Mucosa of rectum (tissue), 2 donors: ENCODE data around the gene CEP112.

Experiments used
- H3K27ac ChIP-seq, 2 donors: one replicate each; pipeline ENCODE4 v1.7.0; 2013; ENCODE audit warnings: inconsistent platforms in 2 of 2, low read depth in 2 of 2, low read length in 2 of 2
- H3K27me3 ChIP-seq, 2 donors: one replicate each; pipeline ENCODE4 v1.7.0; 2013; ENCODE audit warnings: low read length in 2 of 2; ENCODE audit not compliant: control insufficient read depth in 2 of 2, insufficient read depth in 2 of 2
- H3K36me3 ChIP-seq, 2 donors: one replicate each; pipeline ENCODE4 v1.7.0; 2013; ENCODE audit warnings: low read length in 2 of 2; ENCODE audit not compliant: control insufficient read depth in 2 of 2, insufficient read depth in 2 of 2
- H3K4me1 ChIP-seq, 2 donors: one replicate each; pipeline ENCODE4 v1.7.0; 2013; ENCODE audit warnings: low read length in 2 of 2, mild to moderate bottlenecking in 1 of 2; ENCODE audit not compliant: control insufficient read depth in 2 of 2, insufficient read depth in 2 of 2
- H3K4me3 ChIP-seq, 2 donors: one replicate each; pipeline ENCODE4 v1.7.0; 2013; ENCODE audit warnings: low read length in 2 of 2
- H3K9ac ChIP-seq, 2 donors: one replicate each; pipeline ENCODE4 v1.7.0; 2013; ENCODE audit warnings: low read length in 2 of 2, low read depth in 1 of 2, mild to moderate bottlenecking in 1 of 2
- H3K9me3 ChIP-seq, 2 donors: one replicate each; pipeline ENCODE4 v1.7.0; 2013; ENCODE audit warnings: low read length in 2 of 2; ENCODE audit not compliant: control insufficient read depth in 2 of 2
- donor health status: healthy.
- donor health status: Normal muscosa, but diverticular disease.

CEP112 gene

DNA sequence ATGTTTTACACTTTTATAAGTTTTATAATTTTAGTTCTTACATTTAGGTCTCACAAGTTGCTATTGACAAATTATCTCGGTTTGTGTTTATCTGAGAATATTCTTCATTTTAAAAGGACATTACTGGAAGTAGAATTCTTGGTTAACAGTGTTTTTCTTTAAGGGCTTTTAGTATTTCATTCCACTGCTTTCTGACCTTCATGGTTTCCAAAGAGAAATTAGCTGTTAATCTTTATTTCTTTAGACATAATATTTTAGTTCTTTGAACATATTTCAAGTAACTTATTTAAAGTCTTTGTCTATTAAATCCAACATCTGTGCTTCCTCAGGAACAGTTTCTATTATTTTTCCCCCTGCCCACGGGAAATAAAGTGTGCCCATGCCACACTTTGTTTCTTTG, 390.4 kb downstream of the CEP112 start:
- H3K4me3 ChIP-seq, result no peak overlapping the region
- no peaks in the 10 kb centered on the region for H3K4me1 ChIP-seq
- peaks cover 0 to 3% of the 10 kb centered on the region in 2 donors for H3K9me3 ChIP-seq
- no peaks in the 10 kb centered on the region for H3K36me3 ChIP-seq
- no peak overlapping the region for H3K27ac ChIP-seq
- H3K9ac ChIP-seq, result no peak overlapping the region
- H3K27me3 ChIP-seq, result no peaks in the 10 kb centered on the region

DNA sequence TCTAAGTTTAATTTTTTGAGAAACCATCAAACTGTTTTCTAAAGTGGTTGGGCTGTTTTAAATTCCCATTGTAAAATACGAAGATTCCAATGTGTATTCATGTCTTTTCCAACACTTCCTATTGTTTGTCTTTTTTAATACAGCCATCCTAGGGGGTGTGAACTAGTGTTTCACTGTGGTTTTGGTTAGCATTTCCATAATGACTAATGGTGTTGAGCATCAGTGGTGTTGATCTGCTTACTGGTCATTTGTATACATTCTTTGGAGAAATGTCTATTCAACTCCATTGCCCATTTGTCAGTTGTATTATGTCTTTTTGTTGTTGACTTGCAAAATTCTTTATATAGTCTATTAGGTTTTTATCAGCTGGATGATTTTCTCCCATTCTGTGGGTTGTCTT, 391.3 kb downstream of the CEP112 start:
- Histone ChIP-seq H3K36me3 (no peaks in the 10 kb centered on the region), H3K27ac (no peak overlapping the region), H3K4me1 (no peaks in the 10 kb centered on the region), H3K4me3 (no peak overlapping the region), H3K27me3 (no peaks in the 10 kb centered on the region), H3K9ac (no peak overlapping the region), H3K9me3 (peaks cover 0 to 3% of the 10 kb centered on the region in 2 donors)

DNA sequence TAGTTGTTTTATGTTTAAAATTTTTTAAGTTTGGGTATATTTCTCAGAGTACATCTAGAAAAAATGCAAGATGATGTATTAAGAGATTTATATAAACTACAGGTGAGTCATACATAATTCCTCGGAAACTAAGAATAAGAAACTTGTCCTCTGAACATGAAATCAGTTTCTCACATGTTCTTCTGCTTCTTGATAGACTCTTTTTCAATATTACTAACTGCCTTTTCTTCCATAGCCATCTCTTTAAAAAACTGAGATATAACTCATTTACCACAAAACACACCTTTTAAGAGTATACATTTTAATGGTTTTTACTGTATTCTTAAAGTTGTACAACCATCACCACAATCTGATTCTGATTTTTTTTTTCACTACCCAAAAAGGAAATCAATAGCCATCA, 392.1 kb downstream of the CEP112 start:
- no peaks in the 10 kb centered on the region for H3K36me3 ChIP-seq
- H3K27ac ChIP-seq, result no peak overlapping the region
- H3K9me3 ChIP-seq, result peaks cover 0 to 3% of the 10 kb centered on the region in 2 donors
- H3K27me3 ChIP-seq, result no peaks in the 10 kb centered on the region
- no peak overlapping the region for H3K9ac ChIP-seq
- H3K4me3 ChIP-seq, result no peak overlapping the region
- H3K4me1 ChIP-seq, result no peaks in the 10 kb centered on the region

- Histone ChIP-seq H3K9ac (no peak overlapping the region), H3K4me3 (no peak overlapping the region), H3K27me3 (no peaks in the 10 kb centered on the region), H3K9me3 (peaks cover 0 to 3% of the 10 kb centered on the region in 2 donors), H3K27ac (no peak overlapping the region), H3K4me1 (no peaks in the 10 kb centered on the region), H3K36me3 (no peaks in the 10 kb centered on the region)
These were observed 392.5 kb downstream of the CEP112 start for GRCh38 chr17:65799454-65799853.

- Histone ChIP-seq H3K27ac (no peak overlapping the region), H3K9me3 (peaks cover 0 to 3% of the 10 kb centered on the region in 2 donors), H3K36me3 (no peaks in the 10 kb centered on the region), H3K9ac (no peak overlapping the region), H3K27me3 (no peaks in the 10 kb centered on the region), H3K4me1 (no peaks in the 10 kb centered on the region), H3K4me3 (no peak overlapping the region)
These were observed 394.1 kb downstream of the CEP112 start for GRCh38 chr17:65797809-65798208.

DNA sequence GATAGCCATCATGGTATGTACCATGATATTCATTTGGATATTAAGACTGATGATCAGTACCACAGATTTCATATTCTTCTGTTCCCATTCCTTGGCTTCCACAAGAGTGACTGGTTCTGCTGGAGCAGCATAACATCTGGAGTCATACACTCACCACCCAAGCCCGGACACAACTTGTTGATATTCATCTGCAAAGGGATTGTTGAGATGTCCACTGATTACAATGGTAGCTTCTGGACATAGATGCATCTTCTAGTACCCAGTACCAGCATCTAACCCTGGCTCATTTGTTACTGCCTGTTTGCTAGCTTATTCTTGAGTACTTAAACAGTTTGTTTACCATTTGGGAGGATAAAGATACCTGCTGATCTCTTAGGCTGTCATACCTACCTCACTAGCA, 394.8 kb downstream of the CEP112 start:
- no peaks in the 10 kb centered on the region for H3K4me1 ChIP-seq
- no peak overlapping the region for H3K27ac ChIP-seq
- H3K9me3 ChIP-seq, result peaks cover 0 to 3% of the 10 kb centered on the region in 2 donors
- H3K36me3 ChIP-seq, result no peaks in the 10 kb centered on the region
- no peaks in the 10 kb centered on the region for H3K27me3 ChIP-seq
- H3K9ac ChIP-seq, result no peak overlapping the region
- no peak overlapping the region for H3K4me3 ChIP-seq

- H3K9ac ChIP-seq, result no peak overlapping the region
- H3K27me3 ChIP-seq, result no peaks in the 10 kb centered on the region
- no peaks in the 10 kb centered on the region for H3K36me3 ChIP-seq
- H3K9me3 ChIP-seq, result no peaks in the 10 kb centered on the region
- no peaks in the 10 kb centered on the region for H3K4me1 ChIP-seq
- H3K27ac ChIP-seq, result no peak overlapping the region
- H3K4me3 ChIP-seq, result no peak overlapping the region
These were observed 397.4 kb downstream of the CEP112 start for GRCh38 chr17:65794572-65794971.

DNA sequence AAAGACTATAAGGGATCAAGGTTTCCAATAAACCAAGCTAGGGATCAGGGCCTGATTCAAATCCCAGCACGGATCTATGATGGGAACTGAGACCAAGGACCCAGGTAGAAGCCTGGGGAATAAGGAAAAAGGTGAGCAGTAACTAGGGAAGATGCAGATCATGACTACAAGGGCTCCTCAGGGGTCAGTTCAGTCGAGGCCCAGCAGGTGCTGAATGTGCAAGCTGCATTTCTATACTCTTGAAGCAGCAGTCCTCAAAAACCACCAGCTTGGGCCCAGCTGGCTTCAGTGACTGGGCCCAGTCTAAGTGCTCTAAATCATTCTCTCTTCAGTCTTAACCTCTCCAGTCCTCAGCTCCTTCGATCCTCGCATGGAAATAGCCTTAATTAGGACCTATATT, 401.7 kb downstream of the CEP112 start:
- no peak overlapping the region for H3K27ac ChIP-seq
- H3K36me3 ChIP-seq, result no peaks in the 10 kb centered on the region
- H3K9me3 ChIP-seq, result no peaks in the 10 kb centered on the region
- H3K9ac ChIP-seq, result no peak overlapping the region
- H3K4me1 ChIP-seq, result peaks cover 0 to under 1% of the 10 kb centered on the region in 2 donors
- no peaks in the 10 kb centered on the region for H3K27me3 ChIP-seq
- H3K4me3 ChIP-seq, result no peak overlapping the region

DNA sequence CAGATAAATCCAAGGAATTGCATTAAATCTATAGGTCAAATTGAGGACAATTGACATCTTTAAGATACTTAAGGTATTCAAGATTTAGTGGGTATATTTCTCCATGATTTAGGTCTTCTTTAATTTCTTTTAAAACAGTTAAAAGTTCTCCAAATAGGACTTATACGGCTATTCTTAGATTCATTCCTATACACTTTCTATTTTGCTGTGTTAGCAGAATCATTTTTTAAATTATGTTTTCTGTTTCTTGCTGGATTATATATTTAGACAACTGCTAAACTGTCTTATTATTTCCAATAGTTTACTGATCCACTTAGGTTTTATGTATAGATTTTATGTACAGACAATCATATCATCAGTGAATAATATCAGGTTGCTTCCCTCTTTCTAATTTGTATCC, 404.4 kb downstream of the CEP112 start:
- Histone ChIP-seq H3K9ac (no peak overlapping the region), H3K9me3 (no peaks in the 10 kb centered on the region), H3K4me1 (peaks cover 0 to 4% of the 10 kb centered on the region in 2 donors), H3K36me3 (no peaks in the 10 kb centered on the region), H3K27ac (no peak overlapping the region), H3K27me3 (no peaks in the 10 kb centered on the region), H3K4me3 (no peak overlapping the region)

DNA sequence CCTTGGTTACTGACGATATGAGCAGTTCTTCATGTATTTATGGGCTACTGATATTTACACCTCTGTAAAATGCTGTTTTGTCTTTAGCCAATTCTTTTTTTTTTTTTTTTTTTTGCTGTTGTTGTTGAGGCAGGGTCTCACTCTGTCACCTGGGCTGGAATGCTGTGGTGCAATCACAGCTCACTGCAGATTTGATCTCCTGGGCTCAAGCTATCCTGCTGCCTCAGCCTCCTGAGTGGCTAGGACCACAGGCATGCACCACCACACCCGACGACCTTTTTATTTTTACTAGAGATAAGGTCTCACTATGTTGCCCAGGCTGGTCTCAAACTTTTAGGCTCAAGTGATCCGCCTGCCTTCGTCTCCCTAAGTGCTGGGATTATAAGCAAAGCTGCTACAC, 405.5 kb downstream of the CEP112 start:
- Histone ChIP-seq H3K9me3 (no peaks in the 10 kb centered on the region), H3K4me3 (no peak overlapping the region), H3K27ac (no peak overlapping the region), H3K4me1 (peaks cover 0 to 4% of the 10 kb centered on the region in 2 donors), H3K9ac (no peak overlapping the region), H3K27me3 (no peaks in the 10 kb centered on the region), H3K36me3 (no peaks in the 10 kb centered on the region)

DNA sequence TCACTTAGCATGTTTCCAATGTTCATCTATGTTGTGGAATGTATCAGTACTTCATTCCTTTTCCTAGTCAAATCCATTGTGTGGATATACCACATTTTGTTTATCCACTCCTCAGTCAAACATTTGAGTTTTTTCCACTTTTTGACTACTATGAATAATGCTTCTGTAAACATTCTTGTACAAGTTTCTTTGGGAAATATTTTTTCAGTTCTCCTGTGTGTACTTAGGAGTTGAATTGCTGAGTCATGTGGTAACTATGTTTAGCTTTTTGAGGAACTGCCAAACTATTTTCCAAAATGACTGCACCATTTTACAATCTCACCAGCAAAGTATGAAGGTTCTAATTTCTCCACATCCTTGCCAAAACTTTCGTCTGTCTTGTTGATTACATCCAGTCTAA, 406.8 kb downstream of the CEP112 start:
- Histone ChIP-seq H3K36me3 (no peaks in the 10 kb centered on the region), H3K9me3 (no peaks in the 10 kb centered on the region), H3K9ac (no peak overlapping the region), H3K4me1 (peaks cover 0 to 5% of the 10 kb centered on the region in 2 donors), H3K27me3 (no peaks in the 10 kb centered on the region), H3K4me3 (no peak overlapping the region), H3K27ac (no peak overlapping the region)
